Mesodermal cell (in vitro differentiated cells): ENCODE data around the gene FHL5.

Experiments
- H3K27ac ChIP-seq: 2 replicates; pipeline ENCODE4 v1.7.0; 2013; ENCODE audit warnings: mild to moderate bottlenecking, low read depth, low read length, moderate library complexity; ENCODE audit not compliant: severe bottlenecking
- H3K36me3 ChIP-seq: 2 replicates; pipeline ENCODE4 v1.7.1; 2013; ENCODE audit warnings: mild to moderate bottlenecking, low read length, moderate library complexity; ENCODE audit not compliant: control insufficient read depth, insufficient read depth
- H3K4me1 ChIP-seq: one replicate; pipeline ENCODE4 v1.7.1; 2013; ENCODE audit warnings: mild to moderate bottlenecking, low read length; ENCODE audit not compliant: insufficient read depth, control insufficient read depth, poor library complexity, severe bottlenecking
- H3K4me3 ChIP-seq: 2 replicates; pipeline ENCODE4 v1.7.0; 2013; ENCODE audit warnings: low read length, control low read depth, mild to moderate bottlenecking; ENCODE audit not compliant: insufficient read depth, poor library complexity, severe bottlenecking; ENCODE audit errors: extremely low read depth
- H3K9me3 ChIP-seq: 2 replicates; pipeline ENCODE4 v1.7.1; 2013; ENCODE audit warnings: mild to moderate bottlenecking, low read length, moderate library complexity; ENCODE audit not compliant: control insufficient read depth
- WGBS, 2 experiments: methylation state at CpG; one replicate each; pipeline ENCODE4 v1.1.5; 2013; ENCODE audit warnings: missing lambda C conversion rate in 2 of 2; ENCODE audit not compliant: insufficient coverage in 2 of 2; 5-methylcytosine and 5-hydroxymethylcytosine counted together

The FHL5 gene

GRCh38 chr6:96651816-96652215 lies 88.9 kb downstream of the FHL5 start:
- Histone ChIP-seq H3K36me3 (no peaks in the 10 kb centered on the region), H3K4me1 (no peaks in the 10 kb centered on the region), H3K9me3 (no peaks in the 10 kb centered on the region), H3K4me3 (no peak overlapping the region), H3K27ac (no peak overlapping the region)
- WGBS, 2 experiments = no CpG with 5 or more reads among the region's 1 CpG

- H3K4me1 ChIP-seq = no peaks in the 10 kb centered on the region
- 86% methylated on average over 1 of the region's 2 CpGs; no CpG with 5 or more reads in 1 of the 2 experiments for WGBS, 2 experiments
- no peak overlapping the region for H3K4me3 ChIP-seq
- no peak overlapping the region for H3K27ac ChIP-seq
- no peaks in the 10 kb centered on the region for H3K9me3 ChIP-seq
- no peaks in the 10 kb centered on the region for H3K36me3 ChIP-seq
These were observed 89.6 kb downstream of the FHL5 start for GRCh38 chr6:96652552-96652951.

- no peaks in the 10 kb centered on the region for H3K36me3 ChIP-seq
- H3K27ac ChIP-seq = no peak overlapping the region
- no peaks in the 10 kb centered on the region for H3K9me3 ChIP-seq
- no peak overlapping the region for H3K4me3 ChIP-seq
- no peaks in the 10 kb centered on the region for H3K4me1 ChIP-seq
- WGBS, 2 experiments = 71% methylated on average over 1 of the region's 1 CpG; no CpG with 5 or more reads in 1 of the 2 experiments
These were observed 90.3 kb downstream of the FHL5 start for GRCh38 chr6:96653181-96653580.

- H3K4me1 ChIP-seq = no peaks in the 10 kb centered on the region
- no CpG with 5 or more reads among the region's 1 CpG for WGBS, 2 experiments
- H3K9me3 ChIP-seq = no peaks in the 10 kb centered on the region
- H3K36me3 ChIP-seq = no peaks in the 10 kb centered on the region
- no peak overlapping the region for H3K27ac ChIP-seq
- no peak overlapping the region for H3K4me3 ChIP-seq
These were observed 93.6 kb downstream of the FHL5 start for GRCh38 chr6:96656567-96656966.

GRCh38 chr6:96657344-96657743 lies 94.4 kb downstream of the FHL5 start:
- no peak overlapping the region for H3K4me3 ChIP-seq
- no peaks in the 10 kb centered on the region for H3K36me3 ChIP-seq
- H3K27ac ChIP-seq = no peak overlapping the region
- 79 to 88% methylated on average over 3 to 4 of the region's 5 CpGs for WGBS, 2 experiments
- H3K4me1 ChIP-seq = no peaks in the 10 kb centered on the region
- H3K9me3 ChIP-seq = no peaks in the 10 kb centered on the region

- no peak overlapping the region for H3K4me3 ChIP-seq
- no peaks in the 10 kb centered on the region for H3K36me3 ChIP-seq
- WGBS, 2 experiments = 69% methylated on average over 3 of the region's 4 CpGs; no CpG with 5 or more reads in 1 of the 2 experiments
- H3K4me1 ChIP-seq = no peaks in the 10 kb centered on the region
- H3K9me3 ChIP-seq = no peaks in the 10 kb centered on the region
- no peak overlapping the region for H3K27ac ChIP-seq
These were observed 96.3 kb downstream of the FHL5 start for GRCh38 chr6:96659084-96659845.
